Astrocyte of the cerebellum (primary cell): Measurements from ENCODE around the gene TMEM132D.

Experiments
- DNase-seq: peaks from one replicate; pipeline ENCODE4 v3.0.0-alpha.2; 2011; ENCODE audit warnings: low read depth
- H3K4me3 ChIP-seq: 2 replicates; pipeline ENCODE4 v1.5.1; 2011; ENCODE audit warnings: mild to moderate bottlenecking, low read depth, low read length, moderate library complexity
- in situ Hi-C: cut with HindIII; loops from 2 replicates; pipeline ENCODE4 v1.10.0; 2017; ENCODE audit warnings: low sequenced_read_pairs
- TF ChIP-seq, protein P1 (sequence below): IDR thresholded peaks from 2 replicates; pipeline ENCODE4 v1.5.1; 2012; ENCODE audit warnings: low read length, low read depth, moderate library complexity, mild to moderate bottlenecking; ENCODE audit errors: missing control alignments

The TMEM132D gene

DNA sequence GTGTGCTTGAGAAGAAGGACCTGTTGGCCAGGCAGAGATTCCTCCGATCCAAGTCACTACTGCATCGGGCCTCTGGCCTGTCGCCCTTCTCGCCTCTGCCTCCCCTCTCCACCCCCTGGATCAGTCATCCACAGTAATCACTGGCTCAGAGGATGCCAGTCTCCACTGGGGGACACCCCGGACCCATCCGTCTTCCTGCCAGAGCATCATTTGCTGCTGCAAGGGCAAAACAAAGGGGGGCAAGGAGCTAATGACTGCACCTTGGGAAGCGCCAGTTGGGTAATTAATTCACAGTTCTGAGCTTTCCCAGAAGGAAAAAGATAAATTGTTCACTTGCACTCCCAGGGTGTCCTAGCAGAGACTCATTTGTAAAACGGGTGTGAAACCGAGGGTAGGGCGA is 835.1 kb downstream of the TMEM132D start:
- DNase-seq = no peak
- in situ Hi-C loops = no loop called here
- TF ChIP-seq, protein P1, sequence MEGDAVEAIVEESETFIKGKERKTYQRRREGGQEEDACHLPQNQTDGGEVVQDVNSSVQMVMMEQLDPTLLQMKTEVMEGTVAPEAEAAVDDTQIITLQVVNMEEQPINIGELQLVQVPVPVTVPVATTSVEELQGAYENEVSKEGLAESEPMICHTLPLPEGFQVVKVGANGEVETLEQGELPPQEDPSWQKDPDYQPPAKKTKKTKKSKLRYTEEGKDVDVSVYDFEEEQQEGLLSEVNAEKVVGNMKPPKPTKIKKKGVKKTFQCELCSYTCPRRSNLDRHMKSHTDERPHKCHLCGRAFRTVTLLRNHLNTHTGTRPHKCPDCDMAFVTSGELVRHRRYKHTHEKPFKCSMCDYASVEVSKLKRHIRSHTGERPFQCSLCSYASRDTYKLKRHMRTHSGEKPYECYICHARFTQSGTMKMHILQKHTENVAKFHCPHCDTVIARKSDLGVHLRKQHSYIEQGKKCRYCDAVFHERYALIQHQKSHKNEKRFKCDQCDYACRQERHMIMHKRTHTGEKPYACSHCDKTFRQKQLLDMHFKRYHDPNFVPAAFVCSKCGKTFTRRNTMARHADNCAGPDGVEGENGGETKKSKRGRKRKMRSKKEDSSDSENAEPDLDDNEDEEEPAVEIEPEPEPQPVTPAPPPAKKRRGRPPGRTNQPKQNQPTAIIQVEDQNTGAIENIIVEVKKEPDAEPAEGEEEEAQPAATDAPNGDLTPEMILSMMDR = no peak
- no peak overlapping the region for H3K4me3 ChIP-seq

DNA sequence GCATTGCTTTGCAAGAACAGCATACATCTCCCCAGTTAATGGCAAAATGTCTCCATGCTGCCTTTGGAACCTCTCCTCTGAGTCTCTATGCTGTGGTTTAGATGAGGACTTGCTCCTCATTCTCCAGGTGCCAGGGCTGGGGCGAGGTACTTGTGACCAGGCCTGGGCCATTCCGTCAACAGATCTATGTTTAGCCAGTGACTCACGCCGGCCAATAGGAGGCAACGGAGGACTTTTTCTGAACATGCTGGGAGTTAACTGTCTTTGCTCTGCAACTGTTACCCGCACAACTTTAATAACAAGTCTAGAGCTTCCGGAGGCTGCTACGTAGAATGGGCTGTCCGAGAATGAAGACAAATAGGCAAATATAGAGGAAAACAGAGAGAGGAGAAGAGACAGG is 836.3 kb downstream of the TMEM132D start:
- in situ Hi-C loops = no loop called here
- TF ChIP-seq, protein P1 = no peak
- DNase-seq = no peak
- no peak overlapping the region for H3K4me3 ChIP-seq

DNA sequence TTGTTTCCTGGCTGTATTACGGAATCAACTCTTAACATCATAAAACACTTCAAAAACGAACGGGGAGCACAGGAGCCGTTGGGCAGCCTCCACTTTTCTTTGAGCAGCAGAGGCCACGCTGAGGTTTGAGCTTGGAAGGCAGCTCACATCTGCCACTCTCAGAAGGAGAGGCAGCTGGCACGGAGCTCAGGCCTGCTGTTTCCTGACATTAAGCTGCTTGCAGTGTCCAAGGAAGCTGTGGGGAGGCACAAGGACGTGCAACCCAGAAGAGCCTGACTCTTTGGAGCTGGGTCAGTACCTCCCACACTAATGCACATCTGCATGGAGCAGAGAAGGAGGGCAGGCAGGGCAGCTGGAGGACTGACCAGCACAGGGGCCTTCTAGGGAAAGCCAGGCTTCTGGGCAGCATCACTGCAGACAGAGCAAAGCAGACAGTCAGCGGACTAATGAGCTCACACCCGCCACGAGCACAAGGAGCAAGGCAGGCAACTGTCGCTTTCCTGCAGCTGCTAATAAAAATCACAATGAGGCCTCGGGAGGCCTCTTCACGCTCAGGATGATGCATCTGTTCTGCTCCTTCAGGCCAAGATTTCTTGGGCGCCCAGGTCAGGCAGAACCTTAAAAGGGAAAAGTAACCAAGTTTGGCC is 839.5 kb downstream of the TMEM132D start:
- H3K4me3 ChIP-seq = no peak overlapping the region
- in situ Hi-C loops = no loop called here
- TF ChIP-seq, protein P1 = no peak
- no peak for DNase-seq

DNA sequence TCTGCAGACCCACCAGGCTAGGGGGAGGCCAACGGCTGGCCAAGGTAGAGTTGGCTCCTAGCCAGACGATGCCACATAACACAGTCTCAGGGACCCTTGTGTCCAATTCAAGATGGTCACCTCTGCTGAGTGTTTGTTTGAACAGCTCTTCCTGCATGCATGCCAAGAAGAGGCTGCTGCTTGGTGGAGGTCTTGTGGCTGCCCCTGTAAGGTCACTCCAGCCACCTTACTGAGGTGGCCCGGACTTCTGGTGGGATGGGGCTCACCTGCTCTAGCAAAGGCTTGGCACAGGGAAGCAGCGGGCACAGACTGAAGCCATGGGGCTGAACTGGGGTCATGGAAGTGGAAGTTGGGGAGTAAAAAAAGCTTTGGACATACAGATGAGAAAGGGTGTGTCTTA is 840.2 kb downstream of the TMEM132D start:
- TF ChIP-seq, protein P1 = no peak
- H3K4me3 ChIP-seq = no peak overlapping the region
- DNase-seq = no peak
- in situ Hi-C loops = no loop called here

DNA sequence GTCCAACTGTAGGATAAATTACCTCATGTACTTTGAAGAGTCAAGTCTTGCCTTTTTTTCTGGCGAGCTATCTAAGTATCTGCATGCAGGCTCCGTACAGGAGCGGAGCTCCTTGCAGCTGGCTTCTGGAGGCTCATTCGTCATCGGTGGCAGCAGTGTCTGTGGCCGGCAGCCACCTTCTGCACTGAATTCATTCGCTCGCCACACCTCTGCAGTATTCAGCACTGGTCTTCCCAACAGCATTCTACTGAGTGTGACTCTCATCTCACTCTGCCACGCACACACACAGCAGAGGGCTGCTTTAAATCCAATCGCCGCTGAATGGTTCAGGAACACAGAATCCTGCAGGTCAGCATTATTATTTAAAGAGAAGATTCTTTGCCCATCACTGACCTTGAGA is 850.6 kb downstream of the TMEM132D start:
- DNase-seq = no peak
- TF ChIP-seq, protein P1 = no peak
- in situ Hi-C loops = no loop called here
- no peak overlapping the region for H3K4me3 ChIP-seq

DNA sequence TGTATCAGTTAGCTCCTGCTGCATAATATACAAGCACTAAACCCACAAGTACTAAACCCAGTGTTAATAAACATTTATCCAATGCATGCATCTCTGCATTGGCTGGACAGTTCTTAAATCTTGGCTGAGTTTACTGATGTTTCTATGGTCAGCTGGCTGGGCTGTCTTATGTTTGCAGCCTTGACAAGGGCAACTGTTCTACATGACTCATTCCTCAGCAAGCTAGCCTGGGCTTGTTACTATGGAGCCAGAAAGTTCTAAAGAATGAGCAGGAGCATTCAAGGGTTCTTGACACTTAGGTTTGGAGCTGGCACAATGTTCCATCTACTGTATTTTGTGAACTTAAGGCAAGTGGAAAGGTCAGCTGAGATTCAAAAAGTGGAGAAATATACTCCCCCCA is 851.5 kb downstream of the TMEM132D start:
- in situ Hi-C loops = no loop called here
- TF ChIP-seq, protein P1 = no peak
- no peak overlapping the region for H3K4me3 ChIP-seq
- no peak for DNase-seq
